DLD1 (cell line): Measurements from ENCODE around the gene SP140L.
"Not testable (repeated sequence)": the region's sequence is repeated elsewhere in the genome, so short reads cannot be mapped to it uniquely, and the experiment has no call there.

ENCODE experiments used
- in situ Hi-C: cut with HindIII; loops from 2 replicates; pipeline ENCODE4 v1.10.0; 2017; ENCODE audit warnings: low sequenced_read_pairs

SP140L gene

GRCh38 chr2:230323385-230324106, 3.4 kb upstream of the SP140L start:
- in situ Hi-C loops = no loop called here

- in situ Hi-C loops = no loop called here
Observed at GRCh38 chr2:230324503-230324902, 2.5 kb upstream of the SP140L start.

GRCh38 chr2:230325316-230326243, 1.4 kb upstream of the SP140L start:
- in situ Hi-C loops = no loop called here

- in situ Hi-C loops = no loop called here
Observed at GRCh38 chr2:230327418-230328154, 593 bp downstream of the SP140L start.

GRCh38 chr2:230328155-230328458, 1.1 kb downstream of the SP140L start:
- in situ Hi-C loops = no loop called here

GRCh38 chr2:230329946-230330605, 3.1 kb downstream of the SP140L start:
- in situ Hi-C loops = no loop called here

- in situ Hi-C loops = no loop called here
Observed at GRCh38 chr2:230330725-230331124, 3.7 kb downstream of the SP140L start.

- in situ Hi-C loops = no loop called here
Observed at GRCh38 chr2:230335461-230335863, 8.5 kb downstream of the SP140L start.

GRCh38 chr2:230335864-230336506, 9.0 kb downstream of the SP140L start:
- in situ Hi-C loops = no loop called here

GRCh38 chr2:230341936-230342528, 15.0 kb downstream of the SP140L start:
- in situ Hi-C loops = not testable (repeated sequence)

- in situ Hi-C loops = not testable (repeated sequence)
Observed at GRCh38 chr2:230343041-230343624, 16.1 kb downstream of the SP140L start.

GRCh38 chr2:230343747-230344146, 16.8 kb downstream of the SP140L start:
- in situ Hi-C loops = no loop called here

- in situ Hi-C loops = no loop called here
Observed at GRCh38 chr2:230346465-230346864, 19.5 kb downstream of the SP140L start.

GRCh38 chr2:230346921-230347533, 20.0 kb downstream of the SP140L start:
- in situ Hi-C loops = no loop called here

- in situ Hi-C loops = no loop called here
Observed at GRCh38 chr2:230347659-230348305, 20.8 kb downstream of the SP140L start.

- in situ Hi-C loops = no loop called here
Observed at GRCh38 chr2:230348787-230349186, 21.8 kb downstream of the SP140L start.

GRCh38 chr2:230356084-230356483, 29.1 kb downstream of the SP140L start:
- in situ Hi-C loops = no loop called here

- in situ Hi-C loops = no loop called here
Observed at GRCh38 chr2:230358305-230358704, 31.3 kb downstream of the SP140L start.

- in situ Hi-C loops = no loop called here
Observed at GRCh38 chr2:230360028-230360427, 33.0 kb downstream of the SP140L start.
